ENCODE results near the gene SIVA1.

SIVA1 gene

DNA sequence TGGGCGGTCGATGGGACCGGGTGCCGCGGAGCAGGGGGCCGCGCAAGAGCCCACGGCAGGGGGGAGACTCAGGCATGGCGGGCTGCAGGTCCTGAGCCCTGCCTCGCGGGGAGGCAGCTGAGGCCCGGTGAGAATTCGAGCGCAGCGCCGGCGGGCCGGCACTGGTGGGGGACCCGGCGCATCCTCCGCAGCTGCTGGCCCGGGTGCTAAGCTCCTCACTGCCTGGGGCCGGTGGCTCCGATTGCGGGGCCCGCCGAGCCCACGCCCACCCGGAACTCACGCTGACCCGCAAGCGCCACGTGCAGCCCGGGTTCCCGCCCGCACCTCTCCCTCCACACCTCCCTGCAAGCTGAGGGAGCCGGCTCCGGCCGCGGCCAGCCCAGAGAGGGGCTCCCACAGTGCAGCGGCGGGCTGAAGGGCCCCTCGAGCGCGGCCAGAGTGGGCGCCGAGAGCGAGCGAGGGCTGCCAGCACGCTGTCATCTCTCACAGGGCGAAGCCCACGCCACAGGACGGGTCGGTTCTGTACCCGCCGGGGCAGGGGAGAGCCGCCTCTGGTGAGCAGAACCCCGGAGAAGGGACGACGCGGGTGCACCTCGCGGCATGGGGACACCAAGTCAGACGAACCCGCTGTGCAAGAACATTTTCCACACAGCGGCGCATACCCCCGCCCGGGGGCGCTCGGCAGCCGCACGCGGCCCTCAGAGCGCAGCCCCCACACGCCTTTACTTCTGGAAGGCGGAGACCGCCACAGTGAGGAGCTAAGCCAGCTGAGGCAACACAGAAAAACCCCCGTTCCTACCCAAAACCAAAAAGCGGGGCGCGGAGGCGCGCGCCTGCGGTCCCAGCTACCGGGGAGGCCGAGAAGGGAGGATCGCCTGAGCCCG is 1.2 kb upstream of the SIVA1 start:
- no peak for DNase-seq

DNA sequence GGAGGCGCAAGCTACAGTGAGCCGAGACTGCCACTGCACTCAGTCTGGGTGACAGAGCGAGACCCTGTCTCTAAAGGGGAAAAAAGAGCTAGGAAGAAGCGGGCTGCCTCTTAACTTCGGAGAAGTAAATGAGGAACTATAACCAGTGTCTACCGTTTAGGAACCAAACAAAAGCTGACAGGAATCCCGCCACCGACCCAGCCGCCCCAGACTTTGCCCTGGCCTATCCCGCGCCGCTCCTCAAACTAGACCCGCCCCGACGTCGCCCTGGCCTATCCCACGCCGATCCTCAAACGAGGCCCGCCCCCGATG is 568 bp upstream of the SIVA1 start:
- no peak for DNase-seq

- DNase-seq: no peak
Observed at GRCh38 chr14:104753528-104754212, 723 bp downstream of the SIVA1 start.

GRCh38 chr14:104754213-104754851 is 1.4 kb downstream of the SIVA1 start:
- DNase-seq: no peak

- DNase-seq: no peak
Observed at GRCh38 chr14:104755621-104756020, 2.7 kb downstream of the SIVA1 start.

GRCh38 chr14:104756477-104757237 is 3.7 kb downstream of the SIVA1 start:
- no peak for DNase-seq

DNA sequence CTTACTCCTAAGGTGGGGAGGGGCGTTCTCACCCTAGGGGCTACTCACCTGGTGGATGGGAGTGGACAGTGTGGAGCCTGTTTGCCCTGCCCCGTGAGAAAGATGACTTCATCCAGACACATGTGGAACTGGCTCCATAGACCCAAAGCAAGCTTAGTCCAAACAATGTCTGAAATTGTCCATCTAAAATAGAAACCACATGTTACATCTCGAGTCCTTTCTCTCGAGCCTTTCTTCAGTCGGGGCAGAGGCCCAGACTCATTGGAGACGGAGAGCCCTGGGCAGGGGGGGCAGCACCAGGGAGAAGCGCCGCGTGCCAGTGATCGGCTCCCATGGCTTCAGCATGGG is 4.3 kb downstream of the SIVA1 start:
- DNase-seq: no peak

GRCh38 chr14:104757681-104758392 is 4.9 kb downstream of the SIVA1 start:
- no peak for DNase-seq

GRCh38 chr14:104758981-104759969 is 6.3 kb downstream of the SIVA1 start:
- no peak for DNase-seq

GRCh38 chr14:104765517-104765916 is 12.6 kb downstream of the SIVA1 start:
- no peak for DNase-seq

DNA sequence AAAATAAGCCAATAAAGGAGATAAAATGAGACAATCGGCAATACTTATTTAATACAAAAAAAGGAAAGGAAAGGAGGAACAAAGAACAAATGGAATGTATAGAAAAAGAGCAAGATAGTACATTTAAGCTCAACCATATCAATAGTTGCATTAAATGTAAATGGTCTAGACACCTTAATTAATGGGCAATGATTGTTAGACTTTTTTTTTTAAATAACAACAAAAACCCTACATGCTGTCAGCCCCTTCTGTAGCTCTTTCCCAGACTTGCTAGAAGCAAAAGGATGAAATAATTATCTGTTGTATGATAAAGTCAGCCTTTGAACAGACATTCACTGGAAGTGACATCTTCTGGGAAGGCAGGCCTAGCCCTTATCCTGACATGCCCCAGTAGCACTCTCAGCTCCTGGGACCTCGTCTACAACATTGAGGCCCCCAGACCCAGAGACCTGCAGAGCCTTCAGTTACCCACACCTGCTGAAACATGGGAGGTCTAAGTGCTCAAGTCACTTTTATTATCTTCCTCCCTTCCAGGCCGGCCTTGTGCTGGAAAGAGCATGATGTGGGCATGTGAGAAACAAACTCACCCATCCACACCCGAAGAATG is 13.4 kb downstream of the SIVA1 start:
- DNase-seq: no peak

DNA sequence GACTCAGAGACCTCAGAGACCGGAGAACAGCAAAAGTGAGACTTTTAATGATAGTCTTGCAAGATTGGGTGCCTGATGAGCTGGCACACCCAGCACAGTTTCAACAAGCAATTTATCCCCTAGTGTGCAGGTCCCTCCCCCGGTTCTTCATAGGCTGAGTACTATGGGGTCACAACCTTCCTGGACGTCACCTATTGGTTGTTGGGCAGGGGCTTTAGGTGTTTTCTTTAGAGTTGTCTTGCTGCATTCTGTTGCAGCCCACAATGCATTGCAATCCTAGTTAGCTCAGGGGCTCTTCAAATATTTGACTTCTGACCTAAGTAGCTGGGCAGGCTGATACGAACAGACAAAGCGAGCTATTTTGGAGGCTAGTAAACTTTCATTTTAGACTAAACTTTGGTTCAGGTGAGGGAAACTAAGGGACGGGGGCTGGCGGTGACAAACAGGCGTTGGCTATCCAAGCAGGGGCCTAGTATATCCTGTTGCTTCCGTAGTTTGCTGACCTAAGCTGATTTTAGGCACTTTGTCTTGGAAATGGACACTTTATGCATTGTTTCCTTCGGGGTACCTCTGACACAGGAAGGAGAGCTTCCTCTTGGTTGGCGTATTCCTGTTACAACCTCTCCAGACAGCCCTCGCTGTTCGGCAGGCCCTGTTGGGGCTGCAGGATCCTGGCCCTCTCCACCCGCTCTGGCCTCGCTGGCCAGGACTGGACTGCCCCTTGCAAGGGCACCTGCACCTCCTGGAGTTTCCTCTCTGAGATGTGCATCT is 14.1 kb downstream of the SIVA1 start:
- DNase-seq: no peak

DNA sequence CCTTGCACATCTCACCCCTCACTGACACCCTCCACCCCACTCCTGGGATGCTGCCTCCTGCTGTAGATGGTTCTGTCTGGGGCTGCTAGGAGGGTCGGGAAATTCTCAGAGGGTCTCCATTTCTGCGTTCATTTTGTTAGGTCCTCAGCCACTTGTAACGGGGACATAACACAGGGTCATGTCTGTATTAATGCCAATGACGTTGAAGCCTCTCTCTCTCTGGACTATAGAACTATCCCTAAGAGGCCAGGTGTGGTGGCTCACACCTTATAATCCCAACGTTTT is 14.6 kb downstream of the SIVA1 start:
- DNase-seq: no peak

- DNase-seq: peak; percentile 95
Observed at GRCh38 chr14:104768437-104769323, 15.7 kb downstream of the SIVA1 start.

DNA sequence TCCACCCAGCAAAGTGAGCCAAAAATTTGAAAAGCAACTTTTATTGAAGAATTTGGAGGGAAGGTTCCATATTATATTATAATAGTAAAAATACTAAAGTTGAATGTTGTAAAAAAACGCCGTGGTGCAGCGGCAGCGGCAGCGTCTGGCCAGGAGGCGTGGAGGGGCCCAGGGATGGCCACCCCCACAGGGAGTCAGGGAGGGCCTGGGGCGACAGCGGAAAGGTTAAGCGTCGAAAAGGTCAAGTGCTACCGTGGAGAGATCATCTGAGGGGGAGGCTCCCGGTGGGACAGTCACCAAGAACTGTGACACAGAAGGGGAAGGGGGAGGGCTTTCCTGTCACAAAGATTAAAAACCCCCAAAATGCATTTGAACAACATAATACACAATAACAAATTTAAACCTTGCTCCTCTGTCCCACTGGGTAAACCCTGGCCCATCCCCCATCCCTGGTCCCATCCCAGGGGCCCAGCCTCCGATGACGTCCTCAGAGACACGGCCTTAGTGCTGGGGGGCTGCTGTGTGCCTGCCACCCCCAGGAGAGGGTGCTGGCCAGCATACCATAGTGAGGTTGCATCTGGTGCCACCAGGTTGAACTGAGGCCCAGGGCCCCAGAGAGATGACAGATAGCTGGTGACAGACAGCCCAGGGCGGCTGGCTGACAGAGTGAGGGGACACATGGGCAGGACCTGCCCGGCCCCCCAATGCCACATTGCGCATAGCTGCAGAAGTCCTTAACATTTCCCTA is 16.6 kb downstream of the SIVA1 start:
- DNase-seq: no peak

- no peak for DNase-seq
Observed at GRCh38 chr14:104770072-104770579, 17.2 kb downstream of the SIVA1 start.

DNA sequence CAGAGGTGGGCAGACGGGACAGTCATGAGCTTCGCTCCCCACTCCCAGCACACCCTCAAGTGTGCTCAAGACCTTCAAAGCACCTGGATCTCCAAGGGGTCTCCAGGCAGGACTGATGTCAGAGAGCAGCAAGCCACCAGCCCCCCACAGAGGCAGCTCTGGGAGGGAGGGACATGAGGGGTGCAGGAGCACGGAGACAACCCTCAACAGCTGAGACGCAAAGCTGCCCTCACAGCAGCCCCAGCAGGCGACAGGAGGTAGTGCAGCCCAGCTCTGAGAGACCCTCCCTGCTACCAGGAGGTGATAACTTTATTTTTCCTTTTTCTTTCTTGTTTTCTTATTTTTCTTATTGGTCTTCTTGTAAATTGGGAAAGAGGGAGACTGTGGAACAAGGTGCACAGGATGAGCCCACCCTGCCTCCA is 17.9 kb downstream of the SIVA1 start:
- DNase-seq: no peak

GRCh38 chr14:104771374-104771773 is 18.4 kb downstream of the SIVA1 start:
- DNase-seq: no peak
